Fibroblast of lung (primary cell): ENCODE results near the gene MSANTD3.

Experiments
- CTCF ChIP-seq, 2 donors: IDR thresholded peaks in 1 of 2; conservative IDR thresholded peaks in 1 of 2; 1 replicate in 1 of 2; 2 replicates in 1 of 2; pipeline ENCODE4 v1.5.1; 2011 to 2012; ENCODE audit warnings: low read length in 2 of 2, control low read depth in 1 of 2, inconsistent platforms in 1 of 2, low read depth in 1 of 2, mild to moderate bottlenecking in 1 of 2
- EZH2 ChIP-seq: IDR thresholded peaks from 2 replicates; pipeline ENCODE4 v1.5.1; 2012; ENCODE audit warnings: low read length, control low read depth, mild to moderate bottlenecking; ENCODE audit errors: missing control alignments

DNA sequence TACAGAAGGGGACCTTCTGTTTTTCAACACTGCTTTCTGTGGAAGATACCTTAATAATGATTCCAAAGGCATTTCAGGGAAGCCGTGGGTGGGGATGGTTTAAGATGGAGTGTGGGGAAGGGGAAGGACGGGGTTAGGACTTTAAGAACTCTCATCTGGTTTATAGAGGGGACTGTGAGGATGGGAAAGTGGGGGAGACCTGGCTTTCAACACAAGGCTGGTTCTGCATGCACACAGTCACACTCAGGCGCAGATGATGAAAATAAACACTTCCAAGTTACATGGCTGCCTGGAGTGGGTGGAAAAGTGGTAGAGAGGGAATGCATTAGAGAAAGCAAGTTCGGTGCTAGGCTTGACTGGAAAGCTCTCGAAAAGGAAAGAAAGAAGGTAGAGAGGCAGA lies 4.9 kb downstream of the MSANTD3 start:
- TF ChIP-seq CTCF (conservative IDR thresholded peaks at IDR 0.05 in 1 of 2, IDR thresholded peaks at IDR 0.05 in 1 of 2; ENCODE audit: low read depth in 1 of 2, low read length in 2 of 2) (no peak), EZH2 (no peak)
